ENCODE results near the gene CDH15.

The CDH15 gene

DNA sequence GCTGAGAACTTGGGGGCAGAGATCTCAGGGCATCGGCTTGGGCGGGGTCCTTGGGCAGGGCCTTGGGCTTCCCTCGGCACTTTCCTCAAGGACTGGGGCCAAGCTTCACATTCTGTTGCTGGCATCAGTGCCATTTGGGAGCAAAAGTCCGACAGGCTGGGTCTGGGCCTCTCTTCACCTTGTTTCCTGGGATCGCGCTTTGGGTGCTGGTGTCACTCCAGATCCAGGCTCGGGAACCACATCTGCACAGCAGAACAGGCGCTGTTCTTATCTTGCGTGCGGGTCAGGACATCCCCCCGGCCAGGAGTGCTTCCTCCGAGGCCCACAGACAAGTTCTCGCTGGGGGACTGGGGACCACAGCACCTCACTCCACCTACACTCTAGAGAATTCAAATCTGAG lies 31.1 kb upstream of the CDH15 start:
- H3K4me3 ChIP-seq (ENCODE audit: low read length): no peak overlapping the region
- DNase-seq (ENCODE audit: low read depth, low spot score): no peak

- DNase-seq (ENCODE audit: low read depth, low spot score): no peak
- H3K4me3 ChIP-seq (ENCODE audit: low read length): no peak overlapping the region
Measured at GRCh38 chr16:89140981-89141883, 30.3 kb upstream of the CDH15 start.

DNA sequence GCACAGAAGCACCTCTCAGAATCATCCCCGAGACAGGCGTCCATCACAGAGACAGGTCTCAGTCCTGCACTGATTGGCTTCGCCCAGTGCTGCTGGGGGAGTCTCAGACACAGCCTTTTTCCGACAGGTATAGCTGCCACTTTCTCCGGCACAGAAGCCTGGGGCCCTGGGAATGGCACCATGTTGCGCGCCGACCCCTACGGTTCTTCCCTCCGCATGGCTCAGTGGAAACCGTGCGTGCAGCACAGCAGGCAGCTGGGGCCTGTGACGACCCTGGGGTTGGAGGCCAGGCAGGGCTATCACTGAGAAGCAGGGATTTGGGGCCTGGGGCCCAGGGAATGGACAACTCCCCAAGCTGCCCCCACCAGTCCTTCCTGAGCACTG lies 29.7 kb upstream of the CDH15 start:
- no peak overlapping the region for H3K4me3 ChIP-seq (ENCODE audit: low read length)
- no peak for DNase-seq (ENCODE audit: low read depth, low spot score)

- no peak for DNase-seq (ENCODE audit: low read depth, low spot score)
- no peak overlapping the region for H3K4me3 ChIP-seq (ENCODE audit: low read length)
Measured at GRCh38 chr16:89142474-89143195, 28.9 kb upstream of the CDH15 start.

DNA sequence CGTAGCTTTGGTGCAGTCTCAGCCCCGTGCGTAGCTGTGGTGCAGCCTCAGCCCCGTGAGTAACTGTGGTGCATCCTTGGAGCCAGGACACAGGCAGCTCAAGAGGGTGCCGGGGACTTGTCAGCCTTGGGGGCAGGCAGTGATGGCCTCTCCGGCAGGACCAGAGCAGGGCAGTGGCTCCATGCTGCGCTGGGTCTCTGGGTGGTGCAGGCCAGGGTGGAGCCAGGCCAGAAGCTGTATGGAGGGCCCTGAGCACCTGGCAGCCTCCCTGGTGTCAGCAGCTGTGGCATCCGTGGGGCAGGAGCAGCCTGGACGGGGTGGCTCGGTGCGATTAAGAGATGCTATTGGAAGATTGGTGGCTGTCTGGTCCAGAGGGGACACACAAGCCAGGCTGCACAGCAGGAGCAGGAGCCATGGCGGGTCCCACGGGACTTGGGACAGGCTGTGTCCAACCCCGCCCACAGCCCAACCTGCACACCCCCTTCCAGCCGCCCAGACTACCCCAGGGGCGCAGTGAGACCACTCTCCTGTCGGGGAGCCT lies 28.3 kb upstream of the CDH15 start:
- DNase-seq (ENCODE audit: low read depth, low spot score): no peak
- H3K4me3 ChIP-seq (ENCODE audit: low read length): no peak overlapping the region

DNA sequence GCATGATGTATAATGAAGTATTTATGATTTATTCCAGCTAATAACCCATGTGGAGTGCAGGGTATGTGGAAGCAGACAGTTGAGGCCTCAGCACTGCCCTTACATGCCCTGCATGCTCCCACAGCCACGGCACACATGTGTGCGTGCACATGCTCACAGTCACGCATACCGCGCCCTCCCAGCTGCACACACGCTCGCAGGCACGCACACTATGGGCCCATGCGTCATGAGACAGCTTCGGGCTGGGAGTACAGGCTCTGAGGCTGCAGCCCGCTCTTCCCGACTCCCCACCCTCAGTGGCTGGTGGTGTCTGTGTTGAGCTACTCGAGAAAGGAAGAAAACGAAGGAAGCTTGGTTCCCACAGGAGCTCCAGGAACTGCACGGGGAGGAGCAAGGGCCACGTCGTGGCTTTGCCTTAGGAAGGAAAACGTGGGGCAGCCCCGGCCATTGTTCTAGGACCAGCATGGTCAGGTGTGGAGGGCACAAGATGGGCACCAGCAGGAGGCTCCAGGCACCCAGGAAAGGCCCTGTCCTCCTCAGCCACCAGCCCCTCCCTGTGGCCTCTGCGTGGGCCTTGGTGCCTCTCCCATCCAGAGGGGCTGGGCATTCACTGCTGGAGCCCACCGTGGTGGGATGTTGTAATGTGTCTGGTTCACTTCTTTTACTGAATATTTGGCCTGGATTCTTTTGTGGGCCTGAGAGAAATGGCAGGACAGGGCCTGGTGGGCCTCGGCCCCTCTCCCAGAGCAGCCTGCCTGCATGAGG lies 27.5 kb upstream of the CDH15 start:
- no peak for DNase-seq (ENCODE audit: low read depth, low spot score)
- H3K4me3 ChIP-seq (ENCODE audit: low read length): no peak overlapping the region

DNA sequence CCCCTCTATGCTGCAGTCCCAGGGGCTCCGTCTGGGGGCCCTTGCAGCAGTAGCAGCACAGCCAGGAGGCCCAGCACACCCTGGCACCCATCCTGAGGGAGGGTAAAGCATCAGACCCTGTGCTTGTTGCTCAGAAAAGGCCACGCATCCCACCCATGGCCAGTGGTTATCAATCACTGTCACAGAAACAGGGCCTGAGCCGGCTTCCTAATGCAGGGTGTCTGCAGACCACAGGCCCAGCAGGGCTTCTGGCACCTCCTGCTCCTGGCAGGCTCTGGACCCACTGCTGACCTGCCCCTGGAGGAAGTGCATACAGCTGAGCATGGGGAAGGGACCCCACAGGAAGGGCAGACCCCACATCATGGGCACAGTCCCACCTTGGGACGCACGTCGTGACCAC lies 26.9 kb upstream of the CDH15 start:
- no peak for DNase-seq (ENCODE audit: low read depth, low spot score)
- H3K4me3 ChIP-seq (ENCODE audit: low read length): no peak overlapping the region

DNA sequence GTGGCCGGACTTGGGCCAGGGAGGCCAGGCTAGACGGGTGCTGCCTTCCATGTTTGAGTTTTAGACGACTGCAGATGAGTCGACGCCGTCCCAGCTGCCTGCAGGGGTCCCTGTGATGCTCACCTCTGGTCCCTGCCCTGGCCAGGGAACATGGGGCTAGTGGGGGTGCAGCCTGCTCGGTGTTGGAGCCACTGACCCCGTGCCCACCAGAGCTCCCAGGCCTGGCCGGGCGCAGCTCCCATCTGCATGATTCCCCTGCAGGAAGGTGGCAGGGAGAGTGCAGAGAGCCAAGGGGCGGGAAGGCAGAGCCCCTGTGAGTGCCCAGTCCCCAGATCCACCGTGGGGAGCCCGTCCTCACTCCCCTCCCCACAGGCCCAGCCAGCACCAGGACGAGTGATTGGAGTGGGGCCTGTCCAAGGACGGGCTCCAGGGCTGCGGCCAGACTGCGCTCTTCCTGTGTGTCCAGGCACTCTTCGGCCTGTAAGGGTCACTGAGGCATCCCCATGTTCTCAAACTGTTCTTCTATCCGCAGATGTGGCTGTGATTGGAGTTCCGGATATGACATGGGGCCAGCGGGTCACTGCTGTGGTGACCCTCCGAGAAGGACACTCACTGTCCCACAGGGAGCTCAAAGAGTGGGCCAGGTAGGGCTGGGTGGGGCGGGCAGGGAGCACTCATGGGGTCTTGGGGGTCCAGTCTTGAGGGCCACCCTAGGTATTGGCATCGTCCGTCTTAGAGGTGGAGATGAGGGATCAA lies 26.0 kb upstream of the CDH15 start:
- H3K4me3 ChIP-seq (ENCODE audit: low read length): no peak overlapping the region
- no peak for DNase-seq (ENCODE audit: low read depth, low spot score)

DNA sequence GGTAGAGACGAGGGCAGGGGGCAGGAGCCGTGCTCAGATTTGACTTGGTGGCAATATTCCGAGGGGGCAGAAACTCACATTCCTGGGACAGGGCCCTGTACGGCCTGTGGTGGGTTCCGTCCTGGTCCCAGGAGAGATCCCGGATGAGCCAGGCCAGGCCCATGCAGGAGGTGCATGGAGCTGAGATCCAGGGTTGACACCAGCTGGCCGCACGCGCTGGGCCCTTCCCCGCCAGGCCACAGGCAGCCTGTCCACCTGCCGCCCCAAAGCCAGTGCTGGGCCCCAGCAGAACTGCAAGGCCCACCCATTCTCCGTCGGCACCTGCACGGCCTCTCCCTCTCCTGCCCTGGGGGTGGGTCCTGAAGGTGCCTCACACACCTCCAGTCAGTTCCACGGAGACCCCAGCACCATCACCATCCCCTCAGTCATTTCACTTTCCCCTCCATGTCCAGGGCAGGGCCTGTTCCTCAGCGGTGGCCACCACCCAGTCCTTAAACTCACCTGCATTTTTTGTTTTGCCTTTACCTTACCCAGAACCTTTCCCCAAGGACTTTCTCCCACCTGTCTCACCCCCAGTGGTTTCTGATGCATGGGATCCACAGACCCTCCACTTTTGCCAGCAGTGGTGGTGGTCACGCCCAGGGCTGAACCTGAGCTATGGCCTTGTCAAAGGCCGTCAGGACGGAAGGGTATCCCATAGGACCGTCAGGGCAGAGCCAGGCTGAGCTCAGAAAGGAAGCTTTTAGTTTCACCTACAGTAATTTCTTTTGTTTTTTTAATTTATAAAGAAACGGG lies 25.1 kb upstream of the CDH15 start:
- no peak overlapping the region for H3K4me3 ChIP-seq (ENCODE audit: low read length)
- no peak for DNase-seq (ENCODE audit: low read depth, low spot score)

DNA sequence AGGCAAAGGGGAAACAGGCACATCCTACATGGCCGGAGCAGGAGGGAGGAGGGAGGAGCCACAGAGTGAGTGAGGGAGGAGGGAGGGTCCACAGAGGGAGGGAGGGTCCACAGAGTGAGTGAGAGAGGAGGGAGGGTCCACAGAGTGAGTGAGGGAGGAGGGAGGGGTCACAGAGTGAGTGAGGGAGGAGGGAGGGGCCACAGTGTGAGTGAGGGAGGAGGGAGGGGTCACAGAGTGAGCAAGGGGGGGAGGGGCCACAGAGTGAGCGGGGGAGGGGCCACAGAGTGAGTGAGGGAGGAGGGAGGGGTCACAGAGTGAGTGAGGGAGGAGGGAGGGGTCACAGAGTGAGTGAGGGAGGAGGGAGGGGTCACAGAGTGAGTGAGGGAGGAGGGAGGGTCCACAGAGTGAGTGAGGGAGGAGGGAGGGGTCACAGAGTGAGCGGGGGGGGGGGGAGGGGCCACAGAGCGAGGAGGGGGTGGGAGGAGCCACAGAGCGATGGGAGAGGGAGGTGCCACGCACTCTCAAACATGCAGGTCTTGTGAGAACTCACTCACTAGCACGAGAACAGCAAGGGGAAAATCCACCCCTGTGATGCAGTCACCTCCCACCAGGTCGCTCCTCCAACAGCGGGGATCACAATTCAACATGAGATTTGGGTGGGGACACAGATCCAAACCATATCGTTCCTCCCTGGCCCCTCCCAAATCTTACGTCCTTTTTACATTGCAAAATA lies 24.3 kb upstream of the CDH15 start:
- H3K4me3 ChIP-seq (ENCODE audit: low read length): no peak overlapping the region
- no peak for DNase-seq (ENCODE audit: low read depth, low spot score)

DNA sequence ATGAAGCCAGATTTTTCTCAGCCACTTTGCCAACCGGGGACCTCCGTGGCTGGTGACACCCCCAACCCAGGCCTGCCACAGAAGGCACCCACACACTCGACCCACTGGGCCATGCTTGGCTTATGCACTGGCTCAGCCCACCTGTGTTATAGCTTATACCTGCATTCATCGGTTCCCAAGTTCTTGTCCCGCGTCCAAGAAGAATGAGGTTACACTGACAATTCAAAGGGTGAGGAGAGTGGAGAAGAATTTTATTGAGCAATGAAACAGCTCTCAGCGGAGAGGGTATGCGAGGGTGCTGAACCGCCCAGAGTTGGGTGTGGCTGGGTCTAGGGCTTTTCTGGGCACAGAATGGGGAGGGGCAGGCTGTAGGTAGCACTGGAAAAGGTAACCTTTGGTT lies 22.2 kb upstream of the CDH15 start:
- H3K4me3 ChIP-seq (ENCODE audit: low read length): no peak overlapping the region
- DNase-seq (ENCODE audit: low read depth, low spot score): no peak

DNA sequence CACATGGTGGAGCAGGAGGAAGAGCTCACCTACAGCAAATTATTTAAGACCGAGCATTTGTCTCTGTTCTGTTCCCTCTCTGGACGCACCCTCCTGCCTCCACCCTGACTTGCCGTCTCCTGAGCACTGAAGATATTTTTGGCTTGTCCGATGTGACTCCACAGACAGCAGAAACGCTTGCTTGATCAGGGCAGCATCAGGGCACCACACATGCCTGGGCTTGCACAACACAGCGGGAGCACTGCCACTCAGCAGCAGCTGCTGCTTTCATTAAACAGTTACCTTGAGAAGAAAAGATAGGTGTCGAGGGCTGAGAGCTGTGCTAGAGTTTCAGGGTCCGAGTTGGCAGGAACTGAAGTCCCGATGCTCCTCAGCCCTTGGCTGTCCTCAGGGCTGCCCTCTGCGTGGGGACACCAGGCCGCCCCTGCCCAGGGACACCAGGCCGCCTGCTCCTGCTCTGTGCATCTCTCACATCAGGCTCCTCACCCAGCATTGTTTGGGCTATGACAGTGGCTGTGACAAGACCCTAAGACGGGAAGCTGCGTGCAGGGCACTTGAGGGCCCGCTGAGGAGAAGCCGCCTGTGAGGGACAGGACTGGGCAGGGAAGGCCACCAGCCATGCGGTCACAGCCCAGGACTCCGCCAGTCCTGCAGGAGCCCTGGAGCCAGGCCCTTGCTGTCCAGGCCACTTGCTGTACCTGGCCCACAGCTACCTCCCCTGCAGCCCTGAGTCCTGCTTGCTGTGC lies 21.3 kb upstream of the CDH15 start:
- no peak for DNase-seq (ENCODE audit: low read depth, low spot score)
- H3K4me3 ChIP-seq (ENCODE audit: low read length): no peak overlapping the region

GRCh38 chr16:89150981-89151380 lies 20.6 kb upstream of the CDH15 start:
- DNase-seq (ENCODE audit: low read depth, low spot score): no peak
- H3K4me3 ChIP-seq (ENCODE audit: low read length): no peak overlapping the region

GRCh38 chr16:89152831-89153700 lies 18.5 kb upstream of the CDH15 start:
- no peak overlapping the region for H3K4me3 ChIP-seq (ENCODE audit: low read length)
- peak; percentile 58 for DNase-seq (ENCODE audit: low read depth, low spot score)

DNA sequence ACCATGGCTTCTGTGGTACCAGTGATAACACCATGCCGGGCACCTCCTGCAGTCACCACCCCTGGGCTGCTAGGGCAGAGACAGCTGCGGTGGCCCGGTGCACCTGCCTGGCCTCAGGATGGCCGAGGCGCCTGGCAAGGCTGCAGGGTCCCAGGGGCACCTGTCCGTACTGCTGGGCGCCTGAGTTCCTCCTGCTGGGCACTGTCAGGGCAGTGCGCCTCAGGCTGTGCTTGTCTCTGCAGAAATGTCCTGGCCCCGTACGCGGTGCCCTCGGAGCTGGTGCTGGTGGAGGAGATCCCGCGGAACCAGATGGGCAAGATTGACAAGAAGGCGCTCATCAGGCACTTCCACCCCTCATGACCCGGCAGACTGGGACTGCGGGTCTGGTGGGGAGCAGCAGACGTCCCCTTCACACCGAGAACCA lies 17.7 kb upstream of the CDH15 start:
- no peak overlapping the region for H3K4me3 ChIP-seq (ENCODE audit: low read length)
- no peak for DNase-seq (ENCODE audit: low read depth, low spot score)

Measured in Jurkat, Clone E6-1 (cell line).